ENCODE results near the gene PRICKLE2.

- TF ChIP-seq FOXK1 (CRISPR knock-in tag; IDR thresholded peaks at IDR 0.05) (no peak), NFYB (CRISPR knock-in tag; conservative IDR thresholded peaks at IDR 0.05; ENCODE audit: low read depth) (no peak), CTCF (IDR thresholded peaks at IDR 0.05) (no peak), GABPB1 (CRISPR knock-in tag; IDR thresholded peaks at IDR 0.05) (no peak)
- TF ChIP-seq, protein P1, sequence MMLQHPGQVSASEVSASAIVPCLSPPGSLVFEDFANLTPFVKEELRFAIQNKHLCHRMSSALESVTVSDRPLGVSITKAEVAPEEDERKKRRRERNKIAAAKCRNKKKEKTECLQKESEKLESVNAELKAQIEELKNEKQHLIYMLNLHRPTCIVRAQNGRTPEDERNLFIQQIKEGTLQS (CRISPR knock-in tag; conservative IDR thresholded peaks at IDR 0.05), result no peak
Measured at GRCh38 chr3:64141476-64141875, 83.8 kb downstream of the PRICKLE2 start.
